Measurements from ENCODE around the gene PRRC2B.
A peak's percentile ranks its signal among the peaks of the same experiment; 100 is the strongest.
"Not testable (repeated sequence)": the region's sequence is repeated elsewhere in the genome, so short reads cannot be mapped to it uniquely, and the experiment has no call there.

PRRC2B gene

GRCh38 chr9:131495785-131496184 is 101.9 kb downstream of the PRRC2B start:
- H3K27ac ChIP-seq = no peak overlapping the region

GRCh38 chr9:131496844-131497405 is 103.0 kb downstream of the PRRC2B start:
- no peak overlapping the region for H3K4me3 ChIP-seq
- H3K27ac ChIP-seq = no peak overlapping the region

More at GRCh38 chr9:131495785-131496184, 101.9 kb downstream of the PRRC2B start:
- H3K4me3 ChIP-seq = no peak overlapping the region

- Histone ChIP-seq H3K27ac (peak overlapping the region in 1 of 21 experiments; percentile 81), H3K4me3 (no peak overlapping the region)
These were observed 105.4 kb downstream of the PRRC2B start for GRCh38 chr9:131499254-131499767.

- H3K27ac ChIP-seq = peak overlapping the region in 6 of 21 experiments; percentile 18 to 81 (median 26)
- H3K4me3 ChIP-seq = no peak overlapping the region
These were observed 106.5 kb downstream of the PRRC2B start for GRCh38 chr9:131500377-131500776.

DNA sequence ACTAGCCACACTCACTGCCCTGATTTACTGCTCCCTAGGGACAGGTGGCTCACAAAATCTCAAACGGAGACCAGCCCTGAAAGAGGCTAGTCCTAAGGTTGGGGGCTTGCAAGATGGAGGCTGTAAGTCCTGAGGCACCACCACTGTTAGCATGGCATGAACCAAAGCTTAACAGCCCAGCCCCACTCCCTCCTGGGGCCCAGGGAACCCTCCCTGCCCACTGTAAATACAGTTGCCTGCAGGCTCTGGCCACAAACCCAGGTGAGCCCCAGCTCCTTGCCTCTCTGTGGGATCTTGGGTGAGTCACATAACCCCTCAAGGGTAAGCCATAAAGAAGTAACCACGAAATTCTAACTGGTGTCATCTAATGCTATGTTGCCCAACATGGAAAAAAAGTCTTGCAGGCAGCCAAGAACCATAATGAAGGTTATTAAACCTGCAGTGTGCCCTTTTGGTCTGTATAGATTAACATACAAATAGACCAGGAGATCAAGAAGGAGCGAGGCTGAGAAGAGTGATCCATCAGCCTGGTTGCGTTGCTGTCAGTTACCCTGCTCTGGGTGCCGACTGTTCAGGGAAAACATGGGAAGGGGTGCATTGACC is 107.2 kb downstream of the PRRC2B start:
- peak overlapping the region in 6 of 21 experiments; percentile 18 to 81 (median 26) for H3K27ac ChIP-seq
- H3K4me3 ChIP-seq = no peak overlapping the region

GRCh38 chr9:131502781-131503625 is 109.1 kb downstream of the PRRC2B start, which contains the start of gene POMT1:
Gene POMT1, plus strand, starts transcription at chr9:131502918. Its CDS starts 1,301 bp downstream, at chr9:131504219.
- H3K4me3 ChIP-seq = peak within 1 kb of the TSS; percentile 58 to 98 (median 86)
- H3K27ac ChIP-seq = peak within 1 kb of the TSS; percentile 8 to 88 (median 75)

GRCh38 chr9:131503626-131504465 is 110.0 kb downstream of the PRRC2B start:
- Histone ChIP-seq H3K4me3 (peak overlapping the region; percentile 58 to 98 (median 86)), H3K27ac (peak overlapping the region in 13 of 21 experiments; percentile 8 to 88 (median 77))

DNA sequence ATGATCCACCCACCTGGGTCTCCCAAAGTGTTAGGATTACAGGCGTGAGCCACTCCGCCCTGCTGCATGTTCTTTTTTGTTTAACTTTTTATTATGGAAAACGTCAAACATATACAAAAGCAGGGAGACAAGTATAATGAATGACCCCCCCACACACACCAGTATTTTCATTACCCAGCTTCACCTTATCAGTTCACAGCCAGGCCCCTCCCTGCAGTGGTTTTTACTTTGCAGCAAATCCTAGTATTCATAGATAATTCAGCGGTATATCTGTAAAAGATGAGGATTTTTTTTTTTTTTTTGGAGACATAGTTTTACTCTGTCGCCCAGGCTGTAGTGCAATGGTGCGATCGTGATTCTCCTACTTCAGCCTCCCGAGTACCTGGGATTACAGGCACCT is 111.1 kb downstream of the PRRC2B start:
- H3K27ac ChIP-seq = no peak overlapping the region

GRCh38 chr9:131511416-131511815 is 117.5 kb downstream of the PRRC2B start:
- Histone ChIP-seq H3K27ac (no peak overlapping the region), H3K4me3 (no peak overlapping the region)

More for the DNA sequence above, 111.1 kb downstream of the PRRC2B start:
- no peak overlapping the region for H3K4me3 ChIP-seq

DNA sequence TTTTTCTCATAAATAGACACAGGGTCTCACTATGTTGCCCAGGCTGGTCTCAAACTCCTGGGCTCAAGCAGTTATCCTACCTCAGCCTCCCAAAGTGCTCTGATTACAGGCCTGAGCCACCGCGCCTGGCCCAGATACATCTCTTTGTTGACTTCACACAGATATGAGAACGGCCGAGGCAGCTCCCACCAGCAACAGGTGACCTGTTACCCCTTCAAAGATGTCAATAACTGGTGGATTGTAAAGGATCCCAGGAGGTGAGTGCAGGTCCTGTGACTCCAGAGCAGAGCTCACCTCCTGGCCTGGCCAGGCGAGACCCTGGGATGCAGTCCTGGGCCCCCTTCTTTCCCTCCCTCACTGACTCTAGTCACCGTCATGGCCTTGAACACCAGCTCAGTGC is 118.0 kb downstream of the PRRC2B start:
- Histone ChIP-seq H3K27ac (no peak overlapping the region), H3K4me3 (no peak overlapping the region)

- Histone ChIP-seq H3K4me3 (no peak overlapping the region), H3K27ac (no peak overlapping the region)
These were observed 119.3 kb downstream of the PRRC2B start for GRCh38 chr9:131513177-131513576.

DNA sequence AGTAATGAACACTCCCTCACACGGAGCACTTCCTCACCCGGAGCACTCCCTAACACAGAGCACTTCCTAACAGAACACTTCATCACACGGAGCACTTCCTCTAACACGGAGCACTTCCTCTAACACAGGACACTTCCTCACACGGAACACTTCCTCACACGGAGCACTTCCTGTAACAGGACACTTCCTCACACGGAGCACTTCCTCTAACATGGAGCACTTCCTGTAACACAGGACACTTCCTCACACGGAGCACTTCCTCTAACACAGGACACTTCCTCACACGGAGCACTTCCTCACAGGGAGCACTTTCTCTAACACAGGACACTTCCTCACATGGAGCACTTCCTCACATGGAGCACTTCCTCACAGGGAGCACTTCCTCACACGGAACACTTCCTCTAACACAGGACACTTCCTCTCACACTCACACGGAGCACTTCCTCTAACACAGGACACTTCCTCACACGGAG is 121.7 kb downstream of the PRRC2B start:
- not testable (repeated sequence) for H3K27ac ChIP-seq, H3K4me3 ChIP-seq

GRCh38 chr9:131516100-131516499 is 122.2 kb downstream of the PRRC2B start:
- no peak overlapping the region for H3K27ac ChIP-seq
- H3K4me3 ChIP-seq = no peak overlapping the region

GRCh38 chr9:131516930-131517329 is 123.0 kb downstream of the PRRC2B start:
- Histone ChIP-seq H3K27ac (no peak overlapping the region), H3K4me3 (no peak overlapping the region)

DNA sequence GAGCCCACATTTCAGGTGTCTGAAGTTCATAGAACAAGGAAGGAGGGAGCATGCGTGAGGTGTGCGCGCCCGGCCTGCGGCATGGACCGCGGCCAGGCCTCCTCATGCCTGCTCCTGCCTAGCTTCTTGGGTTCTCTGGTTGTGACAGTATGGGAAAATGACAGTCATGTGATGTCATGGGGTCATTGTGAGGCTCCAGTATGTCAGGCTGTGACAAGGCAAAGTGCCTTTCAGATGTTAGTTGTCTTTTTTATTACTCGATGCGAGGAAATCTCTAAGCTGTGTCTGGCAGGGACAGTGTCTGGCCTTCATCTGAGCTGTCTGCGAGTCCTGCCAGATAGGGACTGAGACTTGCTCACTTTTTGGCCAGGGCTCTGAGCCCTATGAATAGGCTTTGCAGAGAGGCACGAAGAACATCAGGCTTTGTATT is 123.9 kb downstream of the PRRC2B start:
- Histone ChIP-seq H3K4me3 (no peak overlapping the region), H3K27ac (no peak overlapping the region)

DNA sequence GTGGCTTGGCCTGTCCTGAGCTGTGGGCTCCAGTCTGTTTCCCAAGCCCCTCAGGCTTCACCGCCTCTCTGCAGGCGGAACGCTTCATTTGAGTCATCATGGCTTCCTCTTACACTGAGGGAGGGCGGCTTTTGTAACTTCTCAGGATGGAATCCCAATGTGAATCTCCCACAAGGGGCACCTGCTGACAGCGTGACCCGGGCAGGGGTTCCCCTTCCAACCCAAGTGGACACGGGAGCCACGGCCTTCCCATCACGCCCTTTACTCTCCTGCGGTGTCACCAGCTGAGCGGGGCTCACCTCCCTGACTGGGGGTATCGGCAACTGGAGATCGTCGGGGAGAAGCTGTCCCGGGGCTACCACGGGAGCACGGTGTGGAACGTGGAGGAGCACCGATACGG is 124.7 kb downstream of the PRRC2B start:
- no peak overlapping the region for H3K4me3 ChIP-seq
- H3K27ac ChIP-seq = no peak overlapping the region

DNA sequence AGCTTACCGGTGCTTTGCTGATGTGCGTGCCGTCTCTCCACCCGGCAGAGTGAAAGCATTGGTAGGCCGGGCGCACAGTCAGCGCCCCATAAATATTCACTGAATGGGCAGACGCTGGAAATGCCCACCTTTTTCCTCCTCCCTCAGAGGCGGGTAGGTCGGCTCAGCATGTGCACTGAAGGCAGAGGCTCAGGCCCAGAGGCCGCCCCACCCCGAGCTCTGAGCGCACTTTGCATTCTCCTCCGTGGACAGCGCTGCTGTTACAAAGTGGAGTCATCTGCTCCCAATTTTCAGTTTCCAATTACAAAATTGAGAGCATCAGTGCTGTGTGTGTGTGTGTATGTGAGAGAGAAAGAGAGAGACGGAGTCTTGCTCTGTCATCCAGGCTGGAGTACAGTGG is 126.6 kb downstream of the PRRC2B start:
- no peak overlapping the region for H3K4me3 ChIP-seq
- no peak overlapping the region for H3K27ac ChIP-seq

GRCh38 chr9:131521203-131521602 is 127.3 kb downstream of the PRRC2B start:
- no peak overlapping the region for H3K27ac ChIP-seq
- H3K4me3 ChIP-seq = no peak overlapping the region

GRCh38 chr9:131521822-131522221 is 127.9 kb downstream of the PRRC2B start:
- Histone ChIP-seq H3K27ac (no peak overlapping the region), H3K4me3 (no peak overlapping the region)
